NB4 (cell line): ENCODE results near the gene MACROD2.

ENCODE experiments used
- CTCF ChIP-seq: IDR thresholded peaks from one replicate; pipeline ENCODE4 v1.5.1; 2012; ENCODE audit warnings: low read depth, low read length
- MAX ChIP-seq: IDR thresholded peaks from 2 replicates; pipeline ENCODE4 v1.6.1; 2011; ENCODE audit warnings: low read depth, low read length
- POLR2A ChIP-seq: IDR thresholded peaks from 2 replicates; pipeline ENCODE4 v1.6.1; 2011; ENCODE audit warnings: mild to moderate bottlenecking; ENCODE audit not compliant: insufficient read length; ENCODE audit errors: extremely low read depth

- no peak for TF ChIP-seq CTCF
- TF ChIP-seq POLR2A: no peak
- no peak for TF ChIP-seq MAX
These were observed 859.9 kb downstream of the MACROD2 start for GRCh38 chr20:14855171-14855570.
